ENCODE data around the gene CPSF4L. TPM values are rescaled to one million over a fixed set of nuclear protein-coding genes. Genes with fewer than 3 reads are reported as not detected.

The CPSF4L gene
- polyA plus RNA-seq, 1 donor (not counting 4 experiments of a cell fraction or from before 2014, with no cell fraction given) = not detected

DNA sequence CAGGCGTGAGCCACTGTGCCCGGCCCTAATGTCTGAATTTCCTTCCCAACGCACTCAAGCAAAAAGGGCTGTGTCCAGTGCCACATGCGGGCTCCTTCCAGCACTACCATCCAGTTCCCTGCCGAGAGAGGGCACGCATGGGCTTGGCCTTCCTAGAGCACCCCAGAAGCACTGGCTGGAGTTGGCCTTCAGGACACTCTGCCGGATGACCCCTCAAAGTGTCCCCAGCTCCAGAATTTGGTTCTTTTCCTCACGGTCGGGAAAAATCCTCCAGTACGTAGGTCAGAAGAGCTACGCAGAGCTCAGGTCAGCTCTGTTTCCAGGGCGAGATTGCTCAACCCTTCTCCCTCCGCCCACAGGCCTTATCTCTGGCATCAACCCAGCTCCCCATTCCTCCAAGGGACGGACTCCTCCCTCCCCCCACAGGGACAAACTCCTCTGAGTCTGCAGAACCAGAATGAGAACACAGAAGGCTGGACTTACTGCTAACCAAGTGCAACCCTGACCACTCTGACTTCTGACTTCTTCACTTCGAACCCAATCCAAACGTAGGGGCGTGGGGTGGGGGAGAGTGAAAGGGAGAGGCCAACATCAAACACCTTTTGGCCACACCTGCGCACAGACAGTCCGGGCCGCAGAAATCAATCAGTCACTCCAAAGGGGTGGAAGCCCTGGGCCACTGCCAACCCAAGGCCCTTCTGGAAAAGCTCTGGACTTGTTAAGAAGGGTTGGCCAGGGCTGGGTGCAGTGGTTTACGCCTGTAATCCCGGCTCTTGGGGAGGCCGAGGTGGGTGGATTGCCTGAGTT lies 46.5 kb upstream of the CPSF4L start:
- no peaks in the 10 kb centered on the region for H3K27me3 ChIP-seq (ENCODE audit: control insufficient read depth, extremely low read depth, insufficient read depth, low read length)
- H3K4me3 ChIP-seq (ENCODE audit: control insufficient read depth in 2 of 3, extremely low read depth in 1 of 3, insufficient read depth in 2 of 3, low read depth in 1 of 3, low read length in 3 of 3) = peak overlapping the region in 2 of 3 experiments; percentile 23 to 50
- FAIRE-seq = no peak
- no peaks in the 10 kb centered on the region for H4K20me1 ChIP-seq (ENCODE audit: control insufficient read depth, extremely low read depth, insufficient read depth, low read length)
- dilution Hi-C loops (cut with MboI; ENCODE audit: extremely low pct_ligation_motif_present, low sequenced_read_pairs) = no loop called here
- H3K79me2 ChIP-seq (ENCODE audit: control insufficient read depth, insufficient read depth, low read length) = peaks cover 35% of the 10 kb centered on the region
- no peaks in the 10 kb centered on the region for H3K36me3 ChIP-seq (ENCODE audit: control insufficient read depth in 2 of 2, extremely low read depth in 1 of 2, insufficient read depth in 2 of 2, low read length in 2 of 2)
- peaks cover 68% of the 10 kb centered on the region for H3K4me1 ChIP-seq (ENCODE audit: control insufficient read depth, extremely low read depth, insufficient read depth, low read length)
- H3K9ac ChIP-seq (ENCODE audit: control insufficient read depth, extremely low read depth, insufficient read depth, low read length) = peak overlapping the region; percentile 48
- no peak for DNase-seq (ENCODE audit: low read depth, low spot score)
- no peak for TF ChIP-seq EZH2 (IDR thresholded peaks at IDR 0.05; ENCODE audit: low read length)
- TF ChIP-seq, protein P1, sequence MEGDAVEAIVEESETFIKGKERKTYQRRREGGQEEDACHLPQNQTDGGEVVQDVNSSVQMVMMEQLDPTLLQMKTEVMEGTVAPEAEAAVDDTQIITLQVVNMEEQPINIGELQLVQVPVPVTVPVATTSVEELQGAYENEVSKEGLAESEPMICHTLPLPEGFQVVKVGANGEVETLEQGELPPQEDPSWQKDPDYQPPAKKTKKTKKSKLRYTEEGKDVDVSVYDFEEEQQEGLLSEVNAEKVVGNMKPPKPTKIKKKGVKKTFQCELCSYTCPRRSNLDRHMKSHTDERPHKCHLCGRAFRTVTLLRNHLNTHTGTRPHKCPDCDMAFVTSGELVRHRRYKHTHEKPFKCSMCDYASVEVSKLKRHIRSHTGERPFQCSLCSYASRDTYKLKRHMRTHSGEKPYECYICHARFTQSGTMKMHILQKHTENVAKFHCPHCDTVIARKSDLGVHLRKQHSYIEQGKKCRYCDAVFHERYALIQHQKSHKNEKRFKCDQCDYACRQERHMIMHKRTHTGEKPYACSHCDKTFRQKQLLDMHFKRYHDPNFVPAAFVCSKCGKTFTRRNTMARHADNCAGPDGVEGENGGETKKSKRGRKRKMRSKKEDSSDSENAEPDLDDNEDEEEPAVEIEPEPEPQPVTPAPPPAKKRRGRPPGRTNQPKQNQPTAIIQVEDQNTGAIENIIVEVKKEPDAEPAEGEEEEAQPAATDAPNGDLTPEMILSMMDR (optimal IDR thresholded peaks at IDR 0.05 in 1 of 3, IDR thresholded peaks at IDR 0.05 in 1 of 3, conservative IDR thresholded peaks at IDR 0.05 in 1 of 3; ENCODE audit: extremely low read depth in 1 of 3, insufficient read depth in 2 of 3, low read length in 3 of 3) = no peak
- no peaks in the 10 kb centered on the region for H3K9me3 ChIP-seq (ENCODE audit: control insufficient read depth, low read depth, low read length)
- peak overlapping the region; percentile 60 for H2AFZ ChIP-seq (ENCODE audit: control insufficient read depth, low read length)
- peak overlapping the region; percentile 51 for H3K27ac ChIP-seq (ENCODE audit: control insufficient read depth, insufficient read depth, low read length)
- peak overlapping the region; percentile 79 for H3K4me2 ChIP-seq (ENCODE audit: control insufficient read depth, extremely low read depth, insufficient read depth, low read depth, low read length)
- H3K9me1 ChIP-seq (ENCODE audit: control insufficient read depth, extremely low read depth, insufficient read depth, low read length) = no peaks in the 10 kb centered on the region

DNA sequence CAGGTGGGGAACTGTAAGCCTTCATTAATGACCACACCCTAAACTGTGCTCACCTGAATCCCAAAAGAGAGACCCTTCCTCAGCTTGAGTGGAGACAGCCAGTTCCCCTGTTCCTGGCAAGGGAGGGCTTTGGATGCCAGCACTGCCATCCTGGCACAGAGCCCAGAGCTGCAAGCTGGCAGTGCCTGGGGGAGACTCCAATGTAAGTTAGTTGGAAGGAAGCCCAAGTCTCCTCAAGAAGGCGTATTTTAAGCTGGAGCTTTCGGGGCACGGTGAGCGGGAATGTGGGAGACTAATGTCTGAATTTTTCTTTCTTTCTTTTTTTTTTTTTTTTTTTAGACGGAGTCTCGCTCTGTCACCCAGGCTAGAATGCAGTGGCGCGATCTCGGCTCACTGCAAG lies 45.5 kb upstream of the CPSF4L start:
- no peak overlapping the region for H3K4me3 ChIP-seq (ENCODE audit: control insufficient read depth in 2 of 3, extremely low read depth in 1 of 3, insufficient read depth in 2 of 3, low read depth in 1 of 3, low read length in 3 of 3)
- no peak for TF ChIP-seq EZH2 (IDR thresholded peaks at IDR 0.05; ENCODE audit: low read length)
- TF ChIP-seq, protein P1 (optimal IDR thresholded peaks at IDR 0.05 in 1 of 3, IDR thresholded peaks at IDR 0.05 in 1 of 3, conservative IDR thresholded peaks at IDR 0.05 in 1 of 3; ENCODE audit: extremely low read depth in 1 of 3, insufficient read depth in 2 of 3, low read length in 3 of 3) = no peak
- no peaks in the 10 kb centered on the region for H3K9me3 ChIP-seq (ENCODE audit: control insufficient read depth, low read depth, low read length)
- no peaks in the 10 kb centered on the region for H3K27me3 ChIP-seq (ENCODE audit: control insufficient read depth, extremely low read depth, insufficient read depth, low read length)
- H3K4me1 ChIP-seq (ENCODE audit: control insufficient read depth, extremely low read depth, insufficient read depth, low read length) = peaks cover 62% of the 10 kb centered on the region
- FAIRE-seq (no peak), DNase-seq (ENCODE audit: low read depth, low spot score) (no peak)
- no peaks in the 10 kb centered on the region for H3K9me1 ChIP-seq (ENCODE audit: control insufficient read depth, extremely low read depth, insufficient read depth, low read length)
- H3K9ac ChIP-seq (ENCODE audit: control insufficient read depth, extremely low read depth, insufficient read depth, low read length) = no peak overlapping the region
- H2AFZ ChIP-seq (ENCODE audit: control insufficient read depth, low read length) = no peak overlapping the region
- dilution Hi-C loops (cut with MboI; ENCODE audit: extremely low pct_ligation_motif_present, low sequenced_read_pairs) = no loop called here
- peaks cover 37% of the 10 kb centered on the region for H3K79me2 ChIP-seq (ENCODE audit: control insufficient read depth, insufficient read depth, low read length)
- no peaks in the 10 kb centered on the region for H3K36me3 ChIP-seq (ENCODE audit: control insufficient read depth in 2 of 2, extremely low read depth in 1 of 2, insufficient read depth in 2 of 2, low read length in 2 of 2)
- no peaks in the 10 kb centered on the region for H4K20me1 ChIP-seq (ENCODE audit: control insufficient read depth, extremely low read depth, insufficient read depth, low read length)
- H3K4me2 ChIP-seq (ENCODE audit: control insufficient read depth, extremely low read depth, insufficient read depth, low read depth, low read length) = no peak overlapping the region
- no peak overlapping the region for H3K27ac ChIP-seq (ENCODE audit: control insufficient read depth, insufficient read depth, low read length)
